Cortex of kidney (tissue), 1 donor: ENCODE results near the gene ADGRA1.
"Not testable (repeated sequence)": the region's sequence is repeated elsewhere in the genome, so short reads cannot be mapped to it uniquely, and the experiment has no call there.

Source experiments
- DNase-seq: peaks from one replicate; lab custom pipeline; 2025; lab: John Stamatoyannopoulos, UW

The ADGRA1 gene

DNA sequence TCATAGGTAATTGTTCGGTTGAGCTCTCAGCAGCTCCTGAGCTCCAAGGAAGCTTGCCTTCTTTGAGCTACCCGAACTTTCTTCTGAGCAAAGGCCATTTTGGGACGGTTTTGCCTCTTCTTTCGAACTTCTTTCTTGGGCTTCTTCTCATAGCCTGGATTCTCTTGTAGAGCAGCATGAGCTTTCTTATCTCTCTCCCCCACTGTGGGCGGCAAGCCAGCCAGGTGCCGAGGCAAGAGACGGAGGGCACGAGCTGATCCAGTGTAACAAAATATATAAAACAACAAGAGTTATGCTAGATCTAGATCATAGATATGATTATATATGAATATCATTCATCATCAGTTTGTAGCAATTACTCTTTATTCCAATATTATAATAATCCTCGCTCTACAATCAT is 55.8 kb downstream of the ADGRA1 start:
- no peak for DNase-seq

DNA sequence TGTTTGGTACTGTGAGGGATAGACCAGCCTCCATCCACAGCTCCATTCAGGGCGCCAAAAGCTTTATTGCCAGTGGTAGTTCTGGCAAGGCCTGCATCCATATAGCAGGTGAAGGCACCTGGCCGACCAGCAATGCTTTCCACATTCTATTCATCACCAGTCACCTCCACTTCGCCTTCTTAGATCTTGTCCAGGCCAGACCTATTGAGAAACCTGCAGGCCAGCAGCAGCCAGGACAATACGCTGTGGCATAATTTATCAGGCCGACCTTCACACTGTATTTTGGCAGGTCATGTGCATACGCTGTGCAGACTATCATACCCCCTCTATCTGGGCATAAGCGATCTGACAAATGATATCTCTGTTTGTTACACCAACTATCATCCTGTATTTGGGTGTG is 57.0 kb downstream of the ADGRA1 start:
- DNase-seq, result no peak

DNA sequence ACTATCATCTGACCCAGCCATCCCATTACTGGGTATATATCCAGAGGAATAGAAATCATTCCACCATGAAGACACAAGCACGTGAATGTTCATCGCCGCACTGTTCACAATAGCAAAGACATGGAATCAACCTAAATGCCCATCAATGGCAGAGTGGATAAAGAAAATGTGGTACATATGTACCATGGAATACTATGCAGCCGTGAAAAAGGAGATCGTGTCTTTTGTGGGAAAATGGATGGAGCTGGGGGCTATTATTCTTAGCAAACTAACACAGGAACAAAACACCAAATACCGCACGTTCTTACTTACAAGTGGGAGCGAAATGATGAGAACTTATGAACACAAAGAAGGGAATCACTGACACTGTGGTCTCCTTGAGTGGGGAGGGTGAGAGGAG is 62.5 kb downstream of the ADGRA1 start:
- DNase-seq, result no peak

GRCh38 chr10:133150656-133151055 is 62.9 kb downstream of the ADGRA1 start:
- no peak for DNase-seq

DNA sequence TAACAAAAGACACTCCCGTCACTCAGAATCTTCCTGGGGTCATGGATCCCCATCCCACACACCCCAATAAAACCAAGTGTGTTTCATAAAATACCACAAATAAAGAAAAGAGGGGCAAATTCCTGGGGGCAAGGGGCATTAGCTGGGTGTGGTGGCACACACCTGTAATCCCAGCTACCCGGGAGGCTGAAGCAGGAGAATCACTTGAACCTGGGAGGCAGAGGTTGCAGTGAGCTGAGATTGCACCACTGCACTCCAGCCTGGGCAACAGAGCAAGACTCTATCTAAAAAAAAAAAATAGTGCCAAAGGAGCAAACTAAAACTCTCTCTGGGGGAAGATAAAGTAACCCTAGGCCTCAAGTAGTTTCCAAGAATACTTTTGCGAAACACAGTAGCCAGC is 63.3 kb downstream of the ADGRA1 start:
- DNase-seq, result not testable (repeated sequence)

DNA sequence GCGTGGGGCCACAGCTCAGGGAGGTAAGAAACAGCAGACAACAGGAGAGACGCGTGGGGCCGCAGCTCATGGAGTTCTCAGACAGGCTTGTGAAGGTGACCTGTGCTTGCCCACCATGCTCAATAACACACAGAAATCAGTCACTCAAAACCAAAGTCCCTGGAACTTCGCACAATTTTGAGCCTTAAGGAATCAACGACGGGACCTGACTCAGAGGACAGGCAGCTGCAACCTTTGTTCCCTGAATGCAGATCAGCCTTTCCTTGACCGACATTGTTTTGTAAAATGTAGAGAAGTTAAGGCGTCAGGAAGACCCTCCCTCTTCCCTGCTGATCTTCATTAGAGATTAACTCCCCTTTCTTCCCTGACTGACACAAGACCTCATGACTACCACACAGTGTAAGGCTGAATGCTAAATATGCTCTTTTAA is 63.8 kb downstream of the ADGRA1 start:
- no peak for DNase-seq

DNA sequence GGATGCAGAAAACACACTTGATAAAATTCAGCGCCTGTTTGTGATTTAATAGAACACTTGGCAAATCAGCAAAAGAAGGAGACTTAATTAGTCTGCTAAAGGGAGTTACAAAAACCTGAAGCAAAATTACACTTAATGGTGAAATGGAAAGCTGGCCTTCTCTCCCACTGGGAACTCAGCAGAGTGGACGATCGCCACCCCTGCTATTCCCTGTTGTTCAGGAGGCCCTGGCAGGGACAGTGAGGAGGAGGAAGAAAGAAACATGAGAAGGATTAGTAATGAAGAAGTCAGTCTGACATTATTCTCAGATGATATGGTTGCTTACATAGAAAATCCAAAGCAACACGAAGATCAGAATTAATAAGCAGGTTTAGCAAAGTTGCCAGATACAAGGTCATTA is 66.7 kb downstream of the ADGRA1 start:
- DNase-seq, result no peak

- no peak for DNase-seq
Measured at GRCh38 chr10:133154996-133155778, 67.5 kb downstream of the ADGRA1 start.

GRCh38 chr10:133156674-133157579 is 69.2 kb downstream of the ADGRA1 start:
- DNase-seq, result no peak

DNA sequence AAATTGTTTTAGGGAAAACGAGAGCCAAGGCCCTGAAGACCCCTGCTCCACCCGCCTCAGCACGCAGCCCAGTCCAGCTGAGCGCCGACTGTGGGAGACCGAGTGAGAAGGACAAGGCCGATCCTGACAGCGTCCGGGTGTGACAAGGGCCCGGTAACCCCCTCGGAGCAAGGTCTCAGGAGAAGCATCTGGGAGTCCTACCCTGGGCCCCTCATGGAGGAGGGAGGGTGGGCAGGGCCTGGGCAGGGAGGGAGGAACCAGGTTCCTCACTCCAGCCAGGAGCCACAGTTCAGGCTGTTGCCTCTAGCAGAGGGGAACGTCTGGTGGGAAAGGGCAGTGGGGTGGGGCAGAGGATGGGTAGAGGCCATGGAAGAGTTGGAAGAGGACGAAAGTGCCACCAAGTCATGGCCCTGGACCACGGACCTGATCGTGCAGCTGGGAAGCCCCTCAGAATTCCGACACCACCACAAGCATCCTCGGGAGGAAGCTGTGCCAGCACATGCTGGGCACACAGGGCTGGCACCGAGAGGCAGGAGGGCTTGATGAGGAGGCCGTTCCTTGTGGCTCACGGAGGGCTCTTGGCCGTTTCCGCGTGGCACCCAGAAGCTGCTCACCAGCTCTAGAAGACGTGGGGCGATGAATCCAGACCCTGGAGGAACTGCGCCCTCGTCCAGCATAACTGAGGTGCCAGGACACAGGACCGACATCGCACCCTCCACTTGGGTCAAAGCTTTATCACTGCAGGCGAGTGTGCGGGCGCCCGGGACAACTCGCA is 70.1 kb downstream of the ADGRA1 start:
- DNase-seq, result no peak

DNA sequence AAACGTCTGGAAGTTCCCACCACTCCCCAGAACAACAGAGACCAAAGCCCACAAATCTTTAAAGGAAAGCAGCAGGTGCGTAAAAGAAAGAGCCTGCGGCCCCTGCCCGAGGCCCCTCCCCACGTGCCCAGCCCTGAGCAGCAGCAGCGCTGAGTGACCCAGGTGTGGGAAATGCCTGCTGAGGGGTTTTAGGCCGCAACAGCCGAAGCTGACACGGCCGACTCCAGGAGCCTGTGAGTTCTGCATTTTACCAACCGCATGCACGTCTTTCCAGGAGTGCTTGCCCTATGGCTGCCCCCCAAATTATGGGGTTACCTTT is 70.7 kb downstream of the ADGRA1 start:
- DNase-seq, result no peak

GRCh38 chr10:133158756-133159610 is 71.3 kb downstream of the ADGRA1 start:
- DNase-seq, result no peak

- DNase-seq, result no peak
Measured at GRCh38 chr10:133159611-133159949, 71.9 kb downstream of the ADGRA1 start.

DNA sequence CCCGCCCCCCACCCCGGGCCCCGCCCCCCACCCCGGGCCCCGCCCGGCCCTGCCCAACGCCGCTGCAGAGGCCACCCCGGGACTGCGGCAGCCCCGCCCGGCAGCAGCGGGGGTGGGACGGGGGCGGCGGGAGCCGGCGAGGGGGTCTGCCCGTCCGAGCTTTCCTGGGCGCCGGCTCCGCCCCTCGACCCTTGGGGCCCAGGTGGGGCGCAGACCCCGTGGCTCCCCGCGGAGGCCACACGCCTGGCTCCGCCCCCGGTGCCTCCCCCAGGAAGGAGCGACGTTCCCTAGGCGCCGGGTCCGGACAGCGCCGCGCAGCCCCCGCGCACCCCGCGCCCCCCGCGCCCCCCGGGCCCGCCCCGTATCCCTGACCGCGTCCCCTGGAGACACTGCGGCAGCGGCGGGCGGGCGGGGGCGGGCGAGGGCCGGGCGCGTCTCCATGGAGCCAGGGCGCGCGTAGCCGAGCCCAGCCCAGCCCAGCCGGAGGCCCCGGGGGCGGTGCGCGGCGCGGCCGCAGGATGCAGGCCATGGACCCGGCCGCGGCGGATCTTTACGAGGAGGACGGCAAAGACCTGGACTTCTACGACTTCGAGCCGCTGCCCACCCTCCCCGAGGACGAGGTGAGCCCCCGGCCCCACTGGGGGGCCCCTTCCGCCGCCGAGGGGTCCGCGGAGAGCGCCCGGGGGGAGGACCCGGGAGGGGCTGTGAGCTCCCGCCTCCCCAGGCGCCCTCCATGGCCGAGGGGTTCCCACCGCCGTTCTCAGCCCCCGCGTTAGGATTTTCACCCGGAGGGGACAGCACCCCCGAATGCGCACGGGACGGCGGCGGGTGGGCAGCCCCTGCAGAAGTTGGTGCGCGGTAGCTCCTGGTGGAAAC is 72.5 kb downstream of the ADGRA1 start, which contains the start of gene KNDC1:
KNDC1 (plus strand) TSS at position 270 of the 876 bp plus-strand sequence; CDS start at position 519, 249 bp downstream.
- no peak for DNase-seq

GRCh38 chr10:133160826-133161471 is 73.2 kb downstream of the ADGRA1 start:
- DNase-seq, result no peak

GRCh38 chr10:133161486-133162109 is 73.9 kb downstream of the ADGRA1 start:
- DNase-seq, result no peak

DNA sequence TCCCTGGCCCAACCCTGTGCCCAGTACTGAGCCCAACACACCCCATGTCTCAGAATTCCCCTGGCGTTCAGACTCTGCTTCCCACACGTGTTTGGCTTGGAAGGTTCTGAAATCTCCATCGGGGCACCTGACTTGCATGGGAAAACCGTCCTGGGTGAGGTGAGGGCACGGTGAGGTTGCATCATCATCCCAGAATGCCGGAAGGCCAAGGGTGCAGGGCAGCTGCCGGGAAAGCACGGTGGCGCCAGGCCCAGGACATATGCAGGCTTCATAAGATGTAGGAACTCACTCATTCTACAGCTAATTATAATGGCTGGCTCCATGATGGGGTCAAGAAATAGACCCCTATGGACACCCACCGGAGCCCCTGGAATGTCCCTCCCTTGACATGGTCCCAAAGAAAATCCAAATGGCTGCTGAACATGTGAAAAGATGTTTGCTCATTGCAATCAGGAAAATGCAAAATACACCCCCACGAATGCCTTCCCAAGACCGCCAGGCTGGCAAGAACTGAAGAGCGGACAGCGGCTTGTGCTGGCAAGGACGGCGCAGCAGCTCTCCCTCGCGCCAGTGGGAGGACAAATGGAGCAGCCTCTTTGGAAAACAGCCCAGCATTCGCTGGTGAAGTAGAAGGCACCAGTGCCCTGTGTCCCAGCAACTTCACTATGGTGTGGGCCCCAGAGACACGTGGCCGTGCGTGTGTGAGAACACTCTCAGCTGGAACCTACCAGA is 74.6 kb downstream of the ADGRA1 start:
- DNase-seq, result no peak

- DNase-seq, result no peak
Measured at GRCh38 chr10:133162910-133163856, 75.5 kb downstream of the ADGRA1 start.
